A549 (cell line): ENCODE measurements around the gene CSMD2. TPM values are rescaled to one million over a fixed set of nuclear protein-coding genes. Genes with fewer than 3 reads are reported as not detected.

Source experiments
- ATAC-seq, 2 experiments: fragments of 200-7000 bp in 1 of 2; fragments of >200 bp in 1 of 2; cut with Nextera tagmentation in 1 of 2; cut with Tn5 transposase in 1 of 2; 3 replicates each; pipeline versions ENCODE4 v1.8.0 to v1.9.1; 2018 to 2020; ENCODE audit warnings: mild to moderate bottlenecking in 1 of 2, moderate library complexity in 1 of 2
- CTCF ChIA-PET: fragments of 300-600 bp; sonication (Branson Sonifier 250); formaldehyde crosslinking; extraction: SDS; loops from one replicate; lab custom pipeline; 2021; ENCODE audit warnings: antibody characterized with exemption, inconsistent platforms; lab: Yijun Ruan, JAX
- POLR2A ChIA-PET: fragments of 350-600 bp; formaldehyde crosslinking; extraction: SDS; loops from one replicate; lab custom pipeline; 2021; ENCODE audit warnings: antibody characterized with exemption, inconsistent platforms; lab: Yijun Ruan, JAX
- DNase-seq, 2 experiments: peaks; one replicate each; pipeline versions ENCODE4 v3.0.0 to v3.0.0-alpha.2; 2011 to 2016; ENCODE audit warnings: low read depth in 1 of 2, low spot score in 1 of 2
- FAIRE-seq: peaks from 2 replicates; lab custom pipeline; 2011; peaks lifted over from hg19 to GRCh38; lab: Jason Lieb, UNC
- H3K27ac ChIP-seq, 2 experiments: fragments of >200 bp; sonication (Bioruptor Twin); formaldehyde crosslinking; 3 replicates each; pipeline ENCODE4 v1.5.1; 2016 to 2017
- H3K4me1 ChIP-seq: fragments of >200 bp; sonication (Bioruptor Twin); formaldehyde crosslinking; 3 replicates; pipeline ENCODE4 v1.6.1; 2016
- H3K4me2 ChIP-seq: fragments of >200 bp; sonication (Bioruptor Twin); formaldehyde crosslinking; 3 replicates; pipeline ENCODE4 v1.6.1; 2016
- H3K4me3 ChIP-seq: fragments of >200 bp; sonication (Bioruptor Twin); formaldehyde crosslinking; 3 replicates; pipeline ENCODE4 v1.5.1; 2016
- H3K9me3 ChIP-seq: fragments of >200 bp; sonication (Bioruptor Twin); formaldehyde crosslinking; 3 replicates; pipeline ENCODE4 v1.6.1; 2016
- BHLHE40 ChIP-seq: IDR thresholded peaks from 2 replicates; pipeline ENCODE4 v1.6.1; 2012; ENCODE audit warnings: low read depth, low read length, inconsistent platforms
- CHD2 ChIP-seq: fragments of 150-350 bp; IDR thresholded peaks from 2 replicates; pipeline ENCODE4 v1.6.1; 2014; ENCODE audit warnings: low read length; ENCODE audit not compliant: partially characterized antibody
- EP300 ChIP-seq, 2 experiments: fragments of >200 bp; sonication (Bioruptor Twin); formaldehyde crosslinking; IDR thresholded peaks; 2 replicates in 1 of 2; 3 replicates in 1 of 2; pipeline ENCODE4 v1.6.1; 2016 to 2017
- FOSL2 ChIP-seq, 2 experiments: fragments of 450-650 bp in 1 of 2; fragments of >200 bp in 1 of 2; sonication (Bioruptor Twin) in 1 of 2; formaldehyde crosslinking; IDR thresholded peaks; 2 replicates each; pipeline versions ENCODE4 v1.5.0 to v1.6.1; 2016 to 2020; ENCODE audit warnings: mild to moderate bottlenecking in 1 of 2, moderate library complexity in 1 of 2
- GATA3 ChIP-seq: IDR thresholded peaks from 2 replicates; pipeline ENCODE4 v1.6.1; 2012; ENCODE audit warnings: borderline replicate concordance
- HDAC2 ChIP-seq: fragments of 200-600 bp; sonication (generic); IDR thresholded peaks from 2 replicates; pipeline ENCODE4 v1.6.1; 2016
- HEYL ChIP-seq: fragments of 250-450 bp; sonication (Bioruptor Pico); IDR thresholded peaks from 2 replicates; pipeline ENCODE4 v1.8.0; 2021; ENCODE audit warnings: mild to moderate bottlenecking, moderate library complexity
- HOXA7 ChIP-seq: fragments of 250-450 bp; sonication (Bioruptor Pico); IDR thresholded peaks from 2 replicates; pipeline ENCODE4 v1.5.0; 2020; ENCODE audit warnings: mild to moderate bottlenecking, moderate library complexity
- HOXB13 ChIP-seq: fragments of 250-450 bp; sonication (Bioruptor Pico); IDR thresholded peaks from 2 replicates; pipeline ENCODE4 v1.5.0; 2020; ENCODE audit warnings: low read depth, mild to moderate bottlenecking, moderate library complexity
- JUNB ChIP-seq: fragments of >200 bp; sonication (Bioruptor Twin); formaldehyde crosslinking; IDR thresholded peaks from 2 replicates; pipeline ENCODE4 v1.6.1; 2016
- KDM1A ChIP-seq: fragments of 200-600 bp; sonication (generic); IDR thresholded peaks from 2 replicates; pipeline ENCODE4 v1.6.1; 2016; ENCODE audit warnings: low read depth, mild to moderate bottlenecking
- KDM5A ChIP-seq: fragments of 200-600 bp; sonication (generic); IDR thresholded peaks from 2 replicates; pipeline ENCODE4 v1.6.1; 2016; ENCODE audit warnings: antibody characterized with exemption, mild to moderate bottlenecking
- NFE2L2 ChIP-seq: fragments of 150-350 bp; conservative IDR thresholded peaks from 2 replicates; pipeline ENCODE4 v1.6.1; 2014; ENCODE audit warnings: low read length
- NPAS2 ChIP-seq: fragments of 250-450 bp; sonication (Bioruptor Pico); IDR thresholded peaks from 2 replicates; pipeline ENCODE4 v1.8.0; 2022; ENCODE audit warnings: mild to moderate bottlenecking, moderate library complexity, borderline replicate concordance
- PHF8 ChIP-seq: fragments of 200-600 bp; sonication (generic); IDR thresholded peaks from 2 replicates; pipeline ENCODE4 v1.6.1; 2016; ENCODE audit warnings: low read depth, mild to moderate bottlenecking, antibody characterized with exemption, moderate library complexity, borderline replicate concordance
- RAD21 ChIP-seq, 2 experiments: fragments of >200 bp in 1 of 2; sonication (Bioruptor Twin) in 1 of 2; formaldehyde crosslinking in 1 of 2; IDR thresholded peaks in 1 of 2; conservative IDR thresholded peaks in 1 of 2; 2 replicates in 1 of 2; 3 replicates in 1 of 2; pipeline ENCODE4 v1.6.1; 2012 to 2018; ENCODE audit warnings: inconsistent platforms in 1 of 2
- RNF2 ChIP-seq: fragments of 200-600 bp; sonication (generic); IDR thresholded peaks from 2 replicates; pipeline ENCODE4 v1.6.1; 2016; ENCODE audit warnings: low read depth, mild to moderate bottlenecking, antibody characterized with exemption, moderate library complexity, borderline replicate concordance
- SMC3 ChIP-seq: fragments of >200 bp; sonication (Bioruptor Twin); formaldehyde crosslinking; IDR thresholded peaks from 3 replicates; pipeline ENCODE4 v1.6.1; 2018; ENCODE audit warnings: inconsistent platforms
- ZC3H11A ChIP-seq: fragments of 450-650 bp; IDR thresholded peaks from 2 replicates; pipeline ENCODE4 v1.6.1; 2014; ENCODE audit warnings: antibody characterized with exemption, mild to moderate bottlenecking
- ZFP36 ChIP-seq: fragments of 450-650 bp; IDR thresholded peaks from 2 replicates; pipeline ENCODE4 v1.6.1; 2014; ENCODE audit warnings: borderline replicate concordance; ENCODE audit not compliant: partially characterized antibody
- WGBS: methylation state at CpG from one replicate; pipeline ENCODE4 v1.1.6; 2017; ENCODE audit errors: missing lambda C conversion rate; 5-methylcytosine and 5-hydroxymethylcytosine counted together
- polyA plus RNA-seq, 4 experiments: library from polyadenylated mRNA; depleted of rRNA in 3 of 4; stranded (reverse); fragments of >200 nt; fragmentation: RNase III in 1 of 4; extraction: RNeasy Plus Mini Kit Qiagen cat#74134 plus additional on column Dnase treatment in 1 of 4; gene quantifications; 2 replicates in 3 of 4; 3 replicates in 1 of 4; pipeline ENCODE4 v1.2.3, GENCODE V29; 2011 to 2017
- TF ChIP-seq, protein P1 (sequence below): fragments of 250-450 bp; sonication (Bioruptor Pico); IDR thresholded peaks from 2 replicates; pipeline ENCODE4 v1.5.0; 2021; ENCODE audit warnings: mild to moderate bottlenecking, moderate library complexity, borderline replicate concordance
- TF ChIP-seq, protein P2 (sequence below): fragments of >200 bp; sonication (Bioruptor Twin); formaldehyde crosslinking; IDR thresholded peaks from 2 replicates; pipeline ENCODE4 v1.6.1; 2016

The CSMD2 gene
- polyA plus RNA-seq, 2 of the 4 experiments (the other 2 are of a cell fraction): not detected

DNA sequence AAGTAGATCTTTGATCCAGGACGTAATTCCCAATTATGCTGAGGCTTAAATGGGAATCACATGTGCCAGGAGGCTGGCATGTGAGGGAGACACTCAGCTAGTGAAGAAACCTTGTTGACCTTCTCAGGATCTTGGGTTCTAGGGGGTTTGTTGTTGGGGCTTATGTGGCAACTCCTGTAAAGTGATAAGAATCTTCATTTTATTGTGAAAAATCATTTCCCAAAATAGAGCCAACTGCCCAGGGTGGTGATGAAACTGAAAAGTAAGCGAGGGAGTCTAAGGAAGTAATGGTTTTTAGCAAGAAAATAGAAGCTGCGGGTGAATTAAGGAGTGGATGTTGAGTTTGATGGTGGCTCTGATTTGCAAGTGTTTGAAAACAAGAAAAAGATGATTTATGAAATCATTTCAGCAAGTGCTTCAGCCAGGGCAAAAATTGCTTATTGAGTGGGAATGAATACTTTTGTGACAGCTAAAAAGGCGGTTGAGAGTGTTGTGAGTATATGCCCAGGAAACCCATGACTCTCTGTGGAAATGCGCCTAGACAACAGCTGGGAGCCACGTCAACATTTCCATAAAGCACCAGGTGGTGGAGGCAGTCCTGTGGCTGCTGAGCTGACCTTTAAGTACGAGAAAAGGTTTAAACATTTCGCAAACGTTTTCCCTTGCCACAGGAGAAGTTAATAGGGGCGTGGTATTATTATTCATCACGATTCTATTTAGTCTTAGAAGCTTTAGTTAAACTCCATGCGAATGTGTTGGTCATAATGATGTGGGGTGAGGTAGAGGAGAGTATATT is 198.5 kb downstream of the CSMD2 start:
- Histone ChIP-seq H3K4me3 (no peak overlapping the region), H3K9me3 (no peaks in the 10 kb centered on the region), H3K27ac (no peak overlapping the region), H3K4me1 (no peaks in the 10 kb centered on the region), H3K4me2 (no peak overlapping the region)
- no peak for DNase-seq
- ChIA-PET CTCF (no interaction called here), POLR2A (no interaction called here)
- ATAC-seq: no peak
- no peak for FAIRE-seq
- WGBS: 4% methylated on average over 12 of the region's 12 CpGs
- no peak for TF ChIP-seq RNF2
- no peak for TF ChIP-seq KDM1A
- TF ChIP-seq BHLHE40: no peak
- no peak for TF ChIP-seq HOXB13 (CRISPR knock-in tag)
- no peak for TF ChIP-seq ZC3H11A
- no peak for TF ChIP-seq EP300 (IDR thresholded peaks at IDR 0.05)
- no peak for TF ChIP-seq HOXA7 (CRISPR knock-in tag)
- TF ChIP-seq KDM5A: no peak
- TF ChIP-seq NFE2L2: no peak
- no peak for TF ChIP-seq FOSL2 (IDR thresholded peaks at IDR 0.05)
- TF ChIP-seq FOSL2 (CRISPR knock-in tag; IDR thresholded peaks at IDR 0.05): no peak
- TF ChIP-seq, protein P1, sequence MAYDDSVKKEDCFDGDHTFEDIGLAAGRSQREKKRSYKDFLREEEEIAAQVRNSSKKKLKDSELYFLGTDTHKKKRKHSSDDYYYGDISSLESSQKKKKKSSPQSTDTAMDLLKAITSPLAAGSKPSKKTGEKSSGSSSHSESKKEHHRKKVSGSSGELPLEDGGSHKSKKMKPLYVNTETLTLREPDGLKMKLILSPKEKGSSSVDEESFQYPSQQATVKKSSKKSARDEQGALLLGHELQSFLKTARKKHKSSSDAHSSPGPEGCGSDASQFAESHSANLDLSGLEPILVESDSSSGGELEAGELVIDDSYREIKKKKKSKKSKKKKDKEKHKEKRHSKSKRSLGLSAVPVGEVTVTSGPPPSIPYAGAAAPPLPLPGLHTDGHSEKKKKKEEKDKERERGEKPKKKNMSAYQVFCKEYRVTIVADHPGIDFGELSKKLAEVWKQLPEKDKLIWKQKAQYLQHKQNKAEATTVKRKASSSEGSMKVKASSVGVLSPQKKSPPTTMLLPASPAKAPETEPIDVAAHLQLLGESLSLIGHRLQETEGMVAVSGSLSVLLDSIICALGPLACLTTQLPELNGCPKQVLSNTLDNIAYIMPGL (CRISPR knock-in tag): no peak
- no peak for TF ChIP-seq GATA3
- TF ChIP-seq HEYL (CRISPR knock-in tag): no peak
- TF ChIP-seq NPAS2 (CRISPR knock-in tag): no peak
- no peak for TF ChIP-seq CHD2
- TF ChIP-seq JUNB: no peak

DNA sequence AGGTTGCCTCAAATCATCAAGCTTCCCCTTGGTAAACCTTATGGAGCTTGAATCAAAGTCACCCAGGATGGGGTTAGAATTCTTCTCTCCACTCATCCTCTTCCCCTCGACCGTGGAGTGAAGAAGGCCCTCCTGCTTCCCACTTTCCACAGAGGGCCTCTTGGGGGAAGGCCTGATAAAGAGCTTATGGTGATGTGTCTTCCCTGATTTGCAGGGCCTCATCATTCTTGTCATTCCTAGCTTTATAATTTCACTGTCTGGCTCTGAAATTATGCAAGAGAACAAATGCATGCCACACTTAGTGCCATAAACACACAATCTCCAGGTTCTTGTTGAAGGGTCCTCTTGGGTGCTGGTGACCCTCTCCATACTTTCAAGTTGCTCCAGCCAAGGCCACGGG is 199.9 kb downstream of the CSMD2 start:
- TF ChIP-seq SMC3: no peak
- ATAC-seq (no peak), DNase-seq (no peak), FAIRE-seq (no peak)
- H3K4me2 ChIP-seq: no peak overlapping the region
- CTCF ChIA-PET: interaction anchor here (0.8 kb wide), 1 partner anchor 80 kb away, joined by 3 read pairs; no protein-coding TSS in a partner anchor
- WGBS: 0% methylated on average over 2 of the region's 3 CpGs
- no peaks in the 10 kb centered on the region for H3K4me1 ChIP-seq
- no peak overlapping the region for H3K27ac ChIP-seq
- H3K4me3 ChIP-seq: no peak overlapping the region
- no peaks in the 10 kb centered on the region for H3K9me3 ChIP-seq
- POLR2A ChIA-PET: no interaction called here

DNA sequence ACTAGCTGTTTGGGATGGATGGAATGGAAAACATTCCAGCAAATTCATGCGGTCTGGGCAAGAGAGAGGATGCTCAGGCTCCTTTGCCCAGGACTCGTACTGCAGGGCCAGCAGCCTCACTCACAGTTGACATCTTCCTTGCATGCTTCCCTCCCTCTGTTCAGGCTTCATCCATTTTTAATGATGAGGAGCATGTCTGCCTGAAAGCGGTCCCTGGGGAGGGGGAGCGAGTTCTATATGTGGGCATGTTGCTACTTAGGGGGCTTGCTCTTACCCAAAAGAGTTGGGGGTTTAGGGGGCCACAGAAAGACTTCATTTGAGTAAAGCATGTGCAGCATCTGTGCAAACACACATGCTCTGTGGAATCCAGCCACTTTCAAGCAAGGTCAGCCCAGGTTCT is 203.0 kb downstream of the CSMD2 start:
- FAIRE-seq (no peak), ATAC-seq (no peak), DNase-seq (no peak)
- no peaks in the 10 kb centered on the region for H3K9me3 ChIP-seq
- H3K4me2 ChIP-seq: no peak overlapping the region
- H3K4me3 ChIP-seq: no peak overlapping the region
- 20% methylated on average over 3 of the region's 4 CpGs for WGBS
- ChIA-PET CTCF (no interaction called here), POLR2A (no interaction called here)
- H3K4me1 ChIP-seq: no peaks in the 10 kb centered on the region
- TF ChIP-seq PHF8 (no peak), RAD21 (conservative IDR thresholded peaks at IDR 0.05 in 1 of 2, IDR thresholded peaks at IDR 0.05 in 1 of 2) (no peak), HDAC2 (no peak), ZFP36 (no peak)
- TF ChIP-seq, protein P2, sequence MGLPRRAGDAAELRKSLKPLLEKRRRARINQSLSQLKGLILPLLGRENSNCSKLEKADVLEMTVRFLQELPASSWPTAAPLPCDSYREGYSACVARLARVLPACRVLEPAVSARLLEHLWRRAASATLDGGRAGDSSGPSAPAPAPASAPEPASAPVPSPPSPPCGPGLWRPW: no peak
- H3K27ac ChIP-seq: no peak overlapping the region
